Dedifferentiated amniotic fluid mesenchymal stem cell (primary cell): Measurements from ENCODE around the gene HOXD12.

Experiments used
- DNase-seq: peaks from one replicate; pipeline ENCODE4 v3.0.0-alpha.2; 2016; ENCODE audit errors: extremely low spot score

The HOXD12 gene

GRCh38 chr2:176105730-176106580 is 6.4 kb downstream of the HOXD12 start:
- DNase-seq, result no peak

- DNase-seq, result no peak
These were observed 7.3 kb downstream of the HOXD12 start, which contains the start of gene HOXD11 for GRCh38 chr2:176106581-176107539. Gene HOXD11 (plus strand): TSS chr2:176107280. CDS start chr2:176107356, 76 bp downstream.

- DNase-seq, result no peak
These were observed 8.2 kb downstream of the HOXD12 start for GRCh38 chr2:176107731-176108181.

- no peak for DNase-seq
These were observed 9.8 kb downstream of the HOXD12 start for GRCh38 chr2:176109192-176109901.

GRCh38 chr2:176109946-176110345 is 10.4 kb downstream of the HOXD12 start:
- DNase-seq, result no peak

- no peak for DNase-seq
These were observed 11.1 kb downstream of the HOXD12 start for GRCh38 chr2:176110415-176111308.

- DNase-seq, result no peak
These were observed 11.7 kb downstream of the HOXD12 start for GRCh38 chr2:176111309-176111663.

GRCh38 chr2:176111846-176112374 is 12.3 kb downstream of the HOXD12 start:
- no peak for DNase-seq

GRCh38 chr2:176112375-176113302 is 13.0 kb downstream of the HOXD12 start:
- DNase-seq, result no peak

- no peak for DNase-seq
These were observed 14.7 kb downstream of the HOXD12 start for GRCh38 chr2:176114120-176114929.

- no peak for DNase-seq
These were observed 15.5 kb downstream of the HOXD12 start for GRCh38 chr2:176114930-176115625.

- DNase-seq, result no peak
These were observed 16.6 kb downstream of the HOXD12 start, which contains the start of gene HOXD10 for GRCh38 chr2:176115883-176116813. Gene HOXD10 (plus strand): TSS chr2:176116778. CDS start chr2:176116834, 56 bp downstream.

- no peak for DNase-seq
These were observed 17.7 kb downstream of the HOXD12 start for GRCh38 chr2:176117162-176117822.

- DNase-seq, result no peak
These were observed 18.3 kb downstream of the HOXD12 start for GRCh38 chr2:176117823-176118371.

GRCh38 chr2:176118601-176119339 is 19.2 kb downstream of the HOXD12 start:
- no peak for DNase-seq
